Panc1 (cell line): ENCODE measurements around the gene RTCA. TPM values are rescaled to one million over a fixed set of nuclear protein-coding genes. Genes with fewer than 3 reads are reported as not detected.

Experiments used
- ATAC-seq: fragments of 200-7000 bp; cut with Tn5 transposase; 2 replicates; pipeline ENCODE4 v1.9.1; 2020; ENCODE audit warnings: mild to moderate bottlenecking, moderate library complexity
- BruUV-seq: library from RNA; stranded (reverse); fragments of 400-500 nt; replicated peaks from 2 replicates; lab custom pipeline; 2021; lab: Mats Ljungman, UMichigan
- CTCF ChIA-PET: fragments of 300-600 bp; sonication (Branson Sonifier 250); formaldehyde crosslinking; loops from one replicate; lab custom pipeline; 2022; ENCODE audit warnings: antibody characterized with exemption; lab: Charles Lee
- POLR2A ChIA-PET: fragments of 300-600 bp; sonication (Branson Sonifier 250); formaldehyde crosslinking; loops from one replicate; lab custom pipeline; 2022; ENCODE audit warnings: antibody characterized with exemption; lab: Charles Lee
- DNase-seq: peaks from one replicate; pipeline ENCODE4 v3.0.0-alpha.2; 2010; ENCODE audit warnings: low read depth, low spot score
- H3K27ac ChIP-seq: 2 replicates; pipeline ENCODE4 v1.5.1; 2011; ENCODE audit warnings: mild to moderate bottlenecking, low read length, inconsistent platforms
- H3K27me3 ChIP-seq: fragments of 200-500 bp; sonication (Bioruptor generic); 2 replicates; pipeline ENCODE4 v1.6.0; 2014; ENCODE audit warnings: low read length, inconsistent platforms; ENCODE audit not compliant: control insufficient read depth, insufficient read depth
- H3K36me3 ChIP-seq: fragments of 200-500 bp; sonication (Bioruptor generic); 2 replicates; pipeline ENCODE4 v1.5.1; 2014; ENCODE audit warnings: inconsistent platforms, mild to moderate bottlenecking, low read length, moderate library complexity; ENCODE audit not compliant: control insufficient read depth, insufficient read depth
- H3K4me1 ChIP-seq: 2 replicates; pipeline ENCODE4 v1.5.1; 2011; ENCODE audit warnings: inconsistent platforms, mild to moderate bottlenecking, low read length, moderate library complexity; ENCODE audit not compliant: control insufficient read depth, insufficient read depth
- H3K4me3 ChIP-seq, 2 experiments: 2 replicates each; pipeline ENCODE4 v1.5.1; 2011 to 2012; ENCODE audit warnings: low read depth in 2 of 2, low read length in 2 of 2, mild to moderate bottlenecking in 2 of 2, inconsistent platforms in 1 of 2, moderate library complexity in 1 of 2
- H3K9me3 ChIP-seq: fragments of 200-500 bp; sonication (Bioruptor generic); 2 replicates; pipeline ENCODE4 v1.5.1; 2014; ENCODE audit warnings: low read depth, mild to moderate bottlenecking, inconsistent platforms, low read length, moderate library complexity; ENCODE audit not compliant: control insufficient read depth, insufficient read depth
- POLR2AphosphoS5 ChIP-seq: IDR thresholded peaks from 2 replicates; pipeline ENCODE4 v1.6.1; 2012; ENCODE audit warnings: mild to moderate bottlenecking, low read depth, low read length, moderate library complexity
- SIN3A ChIP-seq: IDR thresholded peaks from 2 replicates; pipeline ENCODE4 v1.6.1; 2012; ENCODE audit warnings: low read depth, mild to moderate bottlenecking, low read length, moderate library complexity, borderline replicate concordance; ENCODE audit not compliant: insufficient read depth
- TCF7L2 ChIP-seq: IDR thresholded peaks from 2 replicates; pipeline ENCODE4 v1.6.1; 2011; ENCODE audit warnings: mild to moderate bottlenecking, low read depth, low read length, inconsistent platforms
- in situ Hi-C: cut with HindIII; loops from 2 replicates; pipeline ENCODE4 v1.10.0; 2016; ENCODE audit warnings: low sequenced_read_pairs, low pct_unique_long_range_greater_than_20kb
- intact Hi-C: fragments of 100-400 bp; cut with micrococcal nuclease; formaldehyde crosslinking; loops from one replicate; pipeline ENCODE4 v1.10.0; 2022; ENCODE audit not compliant: unreplicated experiment
- total RNA-seq: library from RNA; stranded (reverse); gene quantifications from one replicate; pipeline ENCODE4 v1.2.1, GENCODE V29; 2021; ENCODE audit not compliant: unreplicated experiment
- TF ChIP-seq, protein P1 (sequence below), 2 experiments: IDR thresholded peaks; 2 replicates each; pipeline ENCODE4 v1.6.1; 2011 to 2012; ENCODE audit warnings: low read depth in 2 of 2, control low read depth in 1 of 2, low read length in 1 of 2, mild to moderate bottlenecking in 1 of 2, moderate library complexity in 1 of 2; ENCODE audit not compliant: insufficient read depth in 1 of 2
- TF ChIP-seq, protein P2 (sequence below): fragments of 450-650 bp; IDR thresholded peaks from 2 replicates; pipeline ENCODE4 v1.5.1; 2017; ENCODE audit warnings: mild to moderate bottlenecking

The RTCA gene
- total RNA-seq, 1 experiment from 2014 or later, result 33.1 TPM

DNA sequence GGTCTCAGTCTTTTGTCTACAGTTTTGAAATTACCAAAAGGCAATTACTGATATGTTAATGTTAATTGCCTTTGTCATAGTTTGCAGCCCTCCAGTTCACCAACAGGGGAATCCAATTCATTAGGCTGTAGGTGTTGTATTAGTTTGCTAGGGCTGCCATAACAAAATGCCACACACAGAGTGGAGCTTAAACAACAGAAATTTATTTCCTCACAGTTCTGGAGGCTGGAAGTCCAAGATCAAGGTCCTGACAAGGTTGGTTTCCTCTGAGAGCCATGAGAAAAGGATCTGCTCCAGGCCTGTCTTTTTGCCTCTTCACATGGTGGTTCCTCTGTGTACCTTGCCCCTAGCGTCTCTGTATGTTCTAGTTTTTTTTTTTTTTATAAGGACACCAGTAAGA, 1.3 kb downstream of the RTCA start:
- no peaks in the 10 kb centered on the region for H3K27me3 ChIP-seq
- H3K27ac ChIP-seq, result peak overlapping the region; percentile 89
- peaks cover 22% of the 10 kb centered on the region for H3K36me3 ChIP-seq
- ChIA-PET POLR2A (interaction anchor here (0.9 kb wide), 1 partner anchor 84 kb away, joined by 4 read pairs; no protein-coding TSS in a partner anchor), CTCF (no interaction called here)
- no peaks in the 10 kb centered on the region for H3K9me3 ChIP-seq
- DNase-seq (no peak), ATAC-seq (no peak)
- intact Hi-C loops, result no loop called here
- no peak for TF ChIP-seq POLR2AphosphoS5
- no peak for TF ChIP-seq TCF7L2
- TF ChIP-seq, protein P1, sequence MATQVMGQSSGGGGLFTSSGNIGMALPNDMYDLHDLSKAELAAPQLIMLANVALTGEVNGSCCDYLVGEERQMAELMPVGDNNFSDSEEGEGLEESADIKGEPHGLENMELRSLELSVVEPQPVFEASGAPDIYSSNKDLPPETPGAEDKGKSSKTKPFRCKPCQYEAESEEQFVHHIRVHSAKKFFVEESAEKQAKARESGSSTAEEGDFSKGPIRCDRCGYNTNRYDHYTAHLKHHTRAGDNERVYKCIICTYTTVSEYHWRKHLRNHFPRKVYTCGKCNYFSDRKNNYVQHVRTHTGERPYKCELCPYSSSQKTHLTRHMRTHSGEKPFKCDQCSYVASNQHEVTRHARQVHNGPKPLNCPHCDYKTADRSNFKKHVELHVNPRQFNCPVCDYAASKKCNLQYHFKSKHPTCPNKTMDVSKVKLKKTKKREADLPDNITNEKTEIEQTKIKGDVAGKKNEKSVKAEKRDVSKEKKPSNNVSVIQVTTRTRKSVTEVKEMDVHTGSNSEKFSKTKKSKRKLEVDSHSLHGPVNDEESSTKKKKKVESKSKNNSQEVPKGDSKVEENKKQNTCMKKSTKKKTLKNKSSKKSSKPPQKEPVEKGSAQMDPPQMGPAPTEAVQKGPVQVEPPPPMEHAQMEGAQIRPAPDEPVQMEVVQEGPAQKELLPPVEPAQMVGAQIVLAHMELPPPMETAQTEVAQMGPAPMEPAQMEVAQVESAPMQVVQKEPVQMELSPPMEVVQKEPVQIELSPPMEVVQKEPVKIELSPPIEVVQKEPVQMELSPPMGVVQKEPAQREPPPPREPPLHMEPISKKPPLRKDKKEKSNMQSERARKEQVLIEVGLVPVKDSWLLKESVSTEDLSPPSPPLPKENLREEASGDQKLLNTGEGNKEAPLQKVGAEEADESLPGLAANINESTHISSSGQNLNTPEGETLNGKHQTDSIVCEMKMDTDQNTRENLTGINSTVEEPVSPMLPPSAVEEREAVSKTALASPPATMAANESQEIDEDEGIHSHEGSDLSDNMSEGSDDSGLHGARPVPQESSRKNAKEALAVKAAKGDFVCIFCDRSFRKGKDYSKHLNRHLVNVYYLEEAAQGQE (IDR thresholded peaks at IDR 0.05; ENCODE audit: insufficient read depth in 1 of 2, low read depth in 2 of 2, low read length in 1 of 2), result no peak
- no peak for TF ChIP-seq SIN3A
- TF ChIP-seq, protein P2, sequence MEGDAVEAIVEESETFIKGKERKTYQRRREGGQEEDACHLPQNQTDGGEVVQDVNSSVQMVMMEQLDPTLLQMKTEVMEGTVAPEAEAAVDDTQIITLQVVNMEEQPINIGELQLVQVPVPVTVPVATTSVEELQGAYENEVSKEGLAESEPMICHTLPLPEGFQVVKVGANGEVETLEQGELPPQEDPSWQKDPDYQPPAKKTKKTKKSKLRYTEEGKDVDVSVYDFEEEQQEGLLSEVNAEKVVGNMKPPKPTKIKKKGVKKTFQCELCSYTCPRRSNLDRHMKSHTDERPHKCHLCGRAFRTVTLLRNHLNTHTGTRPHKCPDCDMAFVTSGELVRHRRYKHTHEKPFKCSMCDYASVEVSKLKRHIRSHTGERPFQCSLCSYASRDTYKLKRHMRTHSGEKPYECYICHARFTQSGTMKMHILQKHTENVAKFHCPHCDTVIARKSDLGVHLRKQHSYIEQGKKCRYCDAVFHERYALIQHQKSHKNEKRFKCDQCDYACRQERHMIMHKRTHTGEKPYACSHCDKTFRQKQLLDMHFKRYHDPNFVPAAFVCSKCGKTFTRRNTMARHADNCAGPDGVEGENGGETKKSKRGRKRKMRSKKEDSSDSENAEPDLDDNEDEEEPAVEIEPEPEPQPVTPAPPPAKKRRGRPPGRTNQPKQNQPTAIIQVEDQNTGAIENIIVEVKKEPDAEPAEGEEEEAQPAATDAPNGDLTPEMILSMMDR, result no peak
- H3K4me3 ChIP-seq, result peak overlapping the region; percentile 67 to 88
- H3K4me1 ChIP-seq, result peaks cover 5% of the 10 kb centered on the region
- no TSS peak for BruUV-seq
- in situ Hi-C loops, result no loop called here

DNA sequence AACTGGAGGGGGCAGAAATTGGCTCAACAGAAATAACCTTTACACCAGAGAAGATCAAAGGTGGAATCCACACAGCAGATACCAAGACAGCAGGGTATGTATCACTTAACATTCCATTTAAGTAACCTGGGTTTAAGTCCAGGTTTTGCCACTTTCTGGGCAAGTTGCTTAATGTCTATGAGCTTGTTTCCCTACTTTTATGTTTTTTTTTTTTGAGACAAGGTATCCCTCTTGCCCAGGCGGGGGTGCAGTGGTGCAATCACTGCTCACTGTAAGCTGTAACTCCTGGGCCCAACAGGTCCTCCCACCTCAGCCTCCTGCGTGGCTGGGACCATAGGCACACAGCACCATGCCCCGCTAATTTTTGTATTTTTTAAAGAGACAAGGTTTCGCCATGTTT, 2.2 kb downstream of the RTCA start:
- no TSS peak for BruUV-seq
- no peak overlapping the region for H3K27ac ChIP-seq
- POLR2A ChIA-PET, result interaction anchor here (0.7 kb wide), 1 partner anchor 161 kb away, joined by 5 read pairs; no protein-coding TSS in a partner anchor
- in situ Hi-C loops (no loop called here), intact Hi-C loops (no loop called here)
- DNase-seq (no peak), ATAC-seq (no peak)
- CTCF ChIA-PET, result no interaction called here
- no peaks in the 10 kb centered on the region for H3K27me3 ChIP-seq
- peaks cover 5% of the 10 kb centered on the region for H3K4me1 ChIP-seq
- TF ChIP-seq, protein P1 (IDR thresholded peaks at IDR 0.05; ENCODE audit: insufficient read depth in 1 of 2, low read depth in 2 of 2, low read length in 1 of 2), result no peak
- no peak for TF ChIP-seq TCF7L2
- no peak for TF ChIP-seq POLR2AphosphoS5
- no peak for TF ChIP-seq SIN3A
- TF ChIP-seq, protein P2, result no peak
- no peaks in the 10 kb centered on the region for H3K9me3 ChIP-seq
- H3K36me3 ChIP-seq, result peaks cover 27% of the 10 kb centered on the region
- H3K4me3 ChIP-seq, result no peak overlapping the region
